SIG-M5 (cell line): ENCODE data around the gene PGS1.

ENCODE experiments used
- DNase-seq: peaks from one replicate; lab custom pipeline; 2025; lab: John Stamatoyannopoulos, UW

PGS1 gene

GRCh38 chr17:78428836-78429617, 50.6 kb downstream of the PGS1 start:
- no peak for DNase-seq

GRCh38 chr17:78429618-78429995, 51.2 kb downstream of the PGS1 start:
- DNase-seq: no peak

GRCh38 chr17:78430892-78431691, 52.6 kb downstream of the PGS1 start:
- DNase-seq: no peak

GRCh38 chr17:78431692-78431958, 53.2 kb downstream of the PGS1 start:
- no peak for DNase-seq

- no peak for DNase-seq
Observed at GRCh38 chr17:78432226-78433012, 54.0 kb downstream of the PGS1 start.

GRCh38 chr17:78433013-78433727, 54.7 kb downstream of the PGS1 start:
- no peak for DNase-seq

GRCh38 chr17:78433780-78434335, 55.4 kb downstream of the PGS1 start:
- DNase-seq: no peak

GRCh38 chr17:78434455-78435329, 56.2 kb downstream of the PGS1 start:
- no peak for DNase-seq

- no peak for DNase-seq
Observed at GRCh38 chr17:78435330-78436005, 57.0 kb downstream of the PGS1 start.

GRCh38 chr17:78437508-78438169, 59.2 kb downstream of the PGS1 start:
- no peak for DNase-seq

- no peak for DNase-seq
Observed at GRCh38 chr17:78438271-78438691, 59.8 kb downstream of the PGS1 start.

- DNase-seq: no peak
Observed at GRCh38 chr17:78438694-78439325, 60.4 kb downstream of the PGS1 start.

GRCh38 chr17:78441271-78441971, 63.0 kb downstream of the PGS1 start:
- no peak for DNase-seq

- peak; percentile 61 for DNase-seq
Observed at GRCh38 chr17:78442648-78443218, 64.3 kb downstream of the PGS1 start.

- DNase-seq: no peak
Observed at GRCh38 chr17:78444392-78444791, 65.9 kb downstream of the PGS1 start.

GRCh38 chr17:78446833-78447232, 68.4 kb downstream of the PGS1 start:
- no peak for DNase-seq

- DNase-seq: no peak
Observed at GRCh38 chr17:78448356-78448993, 70.0 kb downstream of the PGS1 start.
